Activated B cell treated with CpG ODN at 0.5 μM for 24 hours (primary cell): ENCODE measurements around the gene CDH9. TPM values are rescaled to one million over a fixed set of nuclear protein-coding genes. Genes with fewer than 3 reads are reported as not detected.

Source experiments
- ATAC-seq: fragments of 200-7000 bp; cut with Tn5 transposase; one replicate; pipeline ENCODE4 v1.10.0; 2021; ENCODE audit warnings: low read depth, mild to moderate bottlenecking, moderate library complexity
- CTCF ChIA-PET: fragments of 350-600 bp; sonication (Branson Sonifier 250); formaldehyde crosslinking; loops from one replicate; lab custom pipeline; 2021; ENCODE audit warnings: antibody characterized with exemption; lab: Charles Lee
- POLR2A ChIA-PET: fragments of 350-600 bp; sonication (Branson Sonifier 250); formaldehyde crosslinking; loops from one replicate; lab custom pipeline; 2021; ENCODE audit warnings: antibody characterized with exemption; lab: Charles Lee
- DNase-seq: peaks from one replicate; pipeline ENCODE4 v3.0.0; 2022
- H3K27ac Mint-ChIP-seq: one replicate; pipeline ENCODE4 v1.8.0; 2020; ENCODE audit warnings: mixed read lengths
- H3K27me3 Mint-ChIP-seq: one replicate; pipeline ENCODE4 v1.8.0; 2021; ENCODE audit warnings: mixed read lengths
- H3K36me3 Mint-ChIP-seq: one replicate; pipeline ENCODE4 v1.8.0; 2021; ENCODE audit warnings: low read depth, mixed read lengths
- H3K4me1 Mint-ChIP-seq: one replicate; pipeline ENCODE4 v1.8.0; 2021; ENCODE audit warnings: mixed read lengths
- H3K4me3 Mint-ChIP-seq: one replicate; pipeline ENCODE4 v1.8.0; 2020; ENCODE audit warnings: mild to moderate bottlenecking, mixed read lengths
- H3K9me3 Mint-ChIP-seq: one replicate; pipeline ENCODE4 v1.8.0; 2020; ENCODE audit warnings: mixed read lengths
- intact Hi-C: fragments of 100-400 bp; cut with micrococcal nuclease; formaldehyde crosslinking; loops from one replicate; pipeline ENCODE4 v1.15.1; 2024
- total RNA-seq: library from RNA; stranded (reverse); gene quantifications from 2 replicates; pipeline ENCODE4 v1.2.3, GENCODE V29; 2022
- TF ChIP-seq, protein P1 (sequence below): fragments of 200-600 bp; IDR thresholded peaks from one replicate; pipeline ENCODE4 v1.8.0; 2022; ENCODE audit warnings: antibody characterized with exemption, mild to moderate bottlenecking

The CDH9 gene
- total RNA-seq, 1 donor from 2014 or later = not detected

- ChIA-PET POLR2A (no interaction called here), CTCF (no interaction called here)
- H3K4me1 Mint-ChIP-seq = no peaks in the 10 kb centered on the region
- no peak overlapping the region for H3K4me3 Mint-ChIP-seq
- intact Hi-C loops = no loop called here
- TF ChIP-seq, protein P1, sequence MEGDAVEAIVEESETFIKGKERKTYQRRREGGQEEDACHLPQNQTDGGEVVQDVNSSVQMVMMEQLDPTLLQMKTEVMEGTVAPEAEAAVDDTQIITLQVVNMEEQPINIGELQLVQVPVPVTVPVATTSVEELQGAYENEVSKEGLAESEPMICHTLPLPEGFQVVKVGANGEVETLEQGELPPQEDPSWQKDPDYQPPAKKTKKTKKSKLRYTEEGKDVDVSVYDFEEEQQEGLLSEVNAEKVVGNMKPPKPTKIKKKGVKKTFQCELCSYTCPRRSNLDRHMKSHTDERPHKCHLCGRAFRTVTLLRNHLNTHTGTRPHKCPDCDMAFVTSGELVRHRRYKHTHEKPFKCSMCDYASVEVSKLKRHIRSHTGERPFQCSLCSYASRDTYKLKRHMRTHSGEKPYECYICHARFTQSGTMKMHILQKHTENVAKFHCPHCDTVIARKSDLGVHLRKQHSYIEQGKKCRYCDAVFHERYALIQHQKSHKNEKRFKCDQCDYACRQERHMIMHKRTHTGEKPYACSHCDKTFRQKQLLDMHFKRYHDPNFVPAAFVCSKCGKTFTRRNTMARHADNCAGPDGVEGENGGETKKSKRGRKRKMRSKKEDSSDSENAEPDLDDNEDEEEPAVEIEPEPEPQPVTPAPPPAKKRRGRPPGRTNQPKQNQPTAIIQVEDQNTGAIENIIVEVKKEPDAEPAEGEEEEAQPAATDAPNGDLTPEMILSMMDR = no peak
- H3K36me3 Mint-ChIP-seq = no peaks in the 10 kb centered on the region
- no peaks in the 10 kb centered on the region for H3K27me3 Mint-ChIP-seq
- DNase-seq (no peak), ATAC-seq (no peak)
- no peak overlapping the region for H3K27ac Mint-ChIP-seq
- H3K9me3 Mint-ChIP-seq = peaks cover 3% of the 10 kb centered on the region
Observed at GRCh38 chr5:26894719-26895263, 143.6 kb downstream of the CDH9 start.

DNA sequence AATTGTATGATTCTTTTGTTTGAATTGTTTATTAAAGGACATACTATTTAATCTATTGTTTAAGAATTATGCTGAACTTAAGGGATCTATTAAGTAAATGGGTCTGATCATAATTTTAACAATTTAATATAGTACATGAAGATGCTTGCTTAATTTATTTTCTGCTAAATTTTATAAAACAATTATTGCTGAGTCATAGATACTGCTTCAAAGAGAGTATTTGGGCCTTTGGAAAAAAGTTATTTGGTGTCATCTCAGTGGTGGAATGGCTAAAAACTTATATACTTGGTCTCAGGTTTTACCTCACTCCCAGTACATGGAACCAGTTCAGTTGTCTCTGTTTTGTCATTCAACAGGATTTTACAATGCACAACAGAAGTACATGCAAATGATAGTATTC lies 145.3 kb downstream of the CDH9 start:
- TF ChIP-seq, protein P1 = no peak
- Mint-ChIP-seq H3K4me3 (no peak overlapping the region), H3K4me1 (no peaks in the 10 kb centered on the region), H3K27ac (no peak overlapping the region), H3K36me3 (no peaks in the 10 kb centered on the region), H3K27me3 (no peaks in the 10 kb centered on the region), H3K9me3 (peaks cover 3% of the 10 kb centered on the region)
- no peak for DNase-seq
- ChIA-PET POLR2A (no interaction called here), CTCF (no interaction called here)
- intact Hi-C loops = no loop called here
- ATAC-seq = no peak

GRCh38 chr5:26889815-26890214 lies 148.6 kb downstream of the CDH9 start:
- ChIA-PET POLR2A (no interaction called here), CTCF (no interaction called here)
- TF ChIP-seq, protein P1 = no peak
- H3K4me3 Mint-ChIP-seq = no peak overlapping the region
- H3K27ac Mint-ChIP-seq = no peak overlapping the region
- no peak for ATAC-seq
- H3K36me3 Mint-ChIP-seq = no peaks in the 10 kb centered on the region
- peaks cover 2% of the 10 kb centered on the region for H3K9me3 Mint-ChIP-seq
- no peaks in the 10 kb centered on the region for H3K27me3 Mint-ChIP-seq
- no peak for DNase-seq
- H3K4me1 Mint-ChIP-seq = no peaks in the 10 kb centered on the region
- intact Hi-C loops = no loop called here

GRCh38 chr5:26884481-26884880 lies 153.9 kb downstream of the CDH9 start:
- no peaks in the 10 kb centered on the region for H3K27me3 Mint-ChIP-seq
- H3K4me3 Mint-ChIP-seq = no peak overlapping the region
- H3K4me1 Mint-ChIP-seq = no peaks in the 10 kb centered on the region
- DNase-seq = no peak
- ChIA-PET POLR2A (no interaction called here), CTCF (no interaction called here)
- no peaks in the 10 kb centered on the region for H3K36me3 Mint-ChIP-seq
- intact Hi-C loops = no loop called here
- H3K27ac Mint-ChIP-seq = no peak overlapping the region
- H3K9me3 Mint-ChIP-seq = peaks cover 13% of the 10 kb centered on the region
- no peak for ATAC-seq
- TF ChIP-seq, protein P1 = no peak

- Mint-ChIP-seq H3K4me3 (no peak overlapping the region), H3K27me3 (no peaks in the 10 kb centered on the region), H3K36me3 (no peaks in the 10 kb centered on the region), H3K9me3 (peaks cover 13% of the 10 kb centered on the region), H3K4me1 (no peaks in the 10 kb centered on the region), H3K27ac (no peak overlapping the region)
- ChIA-PET CTCF (no interaction called here), POLR2A (no interaction called here)
- no peak for DNase-seq
- no peak for ATAC-seq
- TF ChIP-seq, protein P1 = no peak
- intact Hi-C loops = no loop called here
Observed at GRCh38 chr5:26883375-26883774, 155.0 kb downstream of the CDH9 start.
